Measurements from ENCODE around the gene GAL3ST3. TPM values are rescaled to one million over a fixed set of nuclear protein-coding genes. Genes with fewer than 3 reads are reported as not detected.
"Not testable (repeated sequence)": the region's sequence is repeated elsewhere in the genome, so short reads cannot be mapped to it uniquely, and the experiment has no call there.

GAL3ST3 gene
- total and polyA plus RNA-seq, 4 donors: not detected

- no peaks in the 10 kb centered on the region for H3K9me3 ChIP-seq (ENCODE audit: control insufficient read depth in 4 of 4, insufficient read depth in 3 of 4, low read length in 3 of 4)
- H3K4me1 ChIP-seq (ENCODE audit: control insufficient read depth in 5 of 5, insufficient read depth in 5 of 5, low read length in 5 of 5): peaks cover 3 to 17% (median 16%) of the 10 kb centered on the region in 5 donors
- peaks cover 0 to 4% (median 0%) of the 10 kb centered on the region in 4 donors for H3K36me3 ChIP-seq (ENCODE audit: control insufficient read depth in 4 of 4, insufficient read depth in 4 of 4, low read length in 4 of 4)
- TF ChIP-seq CTCF (IDR thresholded peaks at IDR 0.05; ENCODE audit: control extremely low read depth, extremely low read depth): no peak
- H3K4me3 ChIP-seq: no peak overlapping the region
- peak; percentile 24 to 64 (median 39) for DNase-seq
- H3K9ac ChIP-seq (ENCODE audit: insufficient read depth in 1 of 2, low read length in 2 of 2): no peak overlapping the region
- ATAC-seq (ENCODE audit: insufficient read depth, low FRiP score): no peak
- no peaks in the 10 kb centered on the region for H3K27me3 ChIP-seq (ENCODE audit: control insufficient read depth in 3 of 3, insufficient read depth in 3 of 3, low read length in 2 of 3)
- H3K27ac ChIP-seq (ENCODE audit: low read depth in 1 of 2, low read length in 1 of 2): peak overlapping the region in 1 of 2 donors; percentile 38
- 50 to 73% methylated on average over 4 of the region's 4 CpGs for WGBS, 2 donors
These were observed 34.2 kb upstream of the GAL3ST3 start for GRCh38 chr11:66082946-66083698.

GRCh38 chr11:66081505-66081904, 32.5 kb upstream of the GAL3ST3 start:
- Histone ChIP-seq H3K4me3 (no peak overlapping the region), H3K36me3 (ENCODE audit: control insufficient read depth in 4 of 4, insufficient read depth in 4 of 4, low read length in 4 of 4) (peaks cover 0 to 5% (median 5%) of the 10 kb centered on the region in 4 donors), H3K27ac (ENCODE audit: low read depth in 1 of 2, low read length in 1 of 2) (no peak overlapping the region), H3K9me3 (ENCODE audit: control insufficient read depth in 4 of 4, insufficient read depth in 3 of 4, low read length in 3 of 4) (no peaks in the 10 kb centered on the region), H3K4me1 (ENCODE audit: control insufficient read depth in 5 of 5, insufficient read depth in 5 of 5, low read length in 5 of 5) (peaks cover 3 to 16% (median 14%) of the 10 kb centered on the region in 5 donors), H3K27me3 (ENCODE audit: control insufficient read depth in 3 of 3, insufficient read depth in 3 of 3, low read length in 2 of 3) (no peaks in the 10 kb centered on the region), H3K9ac (ENCODE audit: insufficient read depth in 1 of 2, low read length in 2 of 2) (peak overlapping the region in 1 of 2 donors; percentile 26)
- DNase-seq (peak in 2 of 3 donors; percentile 19 to 49), ATAC-seq (ENCODE audit: insufficient read depth, low FRiP score) (peak; percentile 46)
- 9 to 10% methylated on average over 5 of the region's 5 CpGs for WGBS, 2 donors
- TF ChIP-seq CTCF (IDR thresholded peaks at IDR 0.05; ENCODE audit: control extremely low read depth, extremely low read depth): no peak

- no peak for TF ChIP-seq CTCF (IDR thresholded peaks at IDR 0.05; ENCODE audit: control extremely low read depth, extremely low read depth)
- Histone ChIP-seq H3K9me3 (ENCODE audit: control insufficient read depth in 4 of 4, insufficient read depth in 3 of 4, low read length in 3 of 4) (no peaks in the 10 kb centered on the region), H3K9ac (ENCODE audit: insufficient read depth in 1 of 2, low read length in 2 of 2) (no peak overlapping the region), H3K27ac (ENCODE audit: low read depth in 1 of 2, low read length in 1 of 2) (peak overlapping the region in 1 of 2 donors; percentile 64), H3K27me3 (ENCODE audit: control insufficient read depth in 3 of 3, insufficient read depth in 3 of 3, low read length in 2 of 3) (no peaks in the 10 kb centered on the region), H3K36me3 (ENCODE audit: control insufficient read depth in 4 of 4, insufficient read depth in 4 of 4, low read length in 4 of 4) (peaks cover 0 to 6% (median 5%) of the 10 kb centered on the region in 4 donors), H3K4me1 (ENCODE audit: control insufficient read depth in 5 of 5, insufficient read depth in 5 of 5, low read length in 5 of 5) (peaks cover 3 to 17% (median 16%) of the 10 kb centered on the region in 5 donors), H3K4me3 (no peak overlapping the region)
- ATAC-seq (ENCODE audit: insufficient read depth, low FRiP score) (peak; percentile 39), DNase-seq (no peak)
- 69 to 74% methylated on average over 9 of the region's 9 CpGs for WGBS, 2 donors
These were observed 31.3 kb upstream of the GAL3ST3 start for GRCh38 chr11:66080055-66080817.

- not testable (repeated sequence) for ATAC-seq (ENCODE audit: insufficient read depth, low FRiP score)
- 87 to 95% methylated on average over 7 of the region's 7 CpGs for WGBS, 2 donors
These were observed 30.0 kb upstream of the GAL3ST3 start for GRCh38 chr11:66078949-66079348.

More at GRCh38 chr11:66078949-66079348, 30.0 kb upstream of the GAL3ST3 start:
- H3K27me3 ChIP-seq (ENCODE audit: control insufficient read depth in 3 of 3, insufficient read depth in 3 of 3, low read length in 2 of 3); H3K27ac ChIP-seq (ENCODE audit: low read depth in 1 of 2, low read length in 1 of 2); DNase-seq; H3K4me3 ChIP-seq; H3K9ac ChIP-seq (ENCODE audit: insufficient read depth in 1 of 2, low read length in 2 of 2); H3K9me3 ChIP-seq (ENCODE audit: control insufficient read depth in 4 of 4, insufficient read depth in 3 of 4, low read length in 3 of 4): not testable (repeated sequence)
- H3K4me1 ChIP-seq (ENCODE audit: control insufficient read depth in 5 of 5, insufficient read depth in 5 of 5, low read length in 5 of 5): peaks cover 3 to 13% (median 10%) of the 10 kb centered on the region in 5 donors
- H3K36me3 ChIP-seq (ENCODE audit: control insufficient read depth in 4 of 4, insufficient read depth in 4 of 4, low read length in 4 of 4): peaks cover 4 to 12% (median 9%) of the 10 kb centered on the region in 4 donors
